ENCODE measurements around the gene CD81. TPM values are rescaled to one million over a fixed set of nuclear protein-coding genes. Genes with fewer than 3 reads are reported as not detected.
"Not testable (repeated sequence)": the region's sequence is repeated elsewhere in the genome, so short reads cannot be mapped to it uniquely, and the experiment has no call there.

The CD81 gene
- total RNA-seq, 1 experiment from 2014 or later, result 296 TPM

- H3K27me3 ChIP-seq (ENCODE audit: insufficient read depth, low read length), result no peaks in the 10 kb centered on the region
- H3K4me3 ChIP-seq (replicated peaks in 1 of 2; ENCODE audit: low read depth in 1 of 2, low read length in 2 of 2), result no peak overlapping the region
- no peaks in the 10 kb centered on the region for H3K9me3 ChIP-seq (ENCODE audit: control insufficient read depth in 1 of 2, insufficient read depth in 1 of 2, low read depth in 1 of 2, low read length in 2 of 2)
- H3K4me2 ChIP-seq (ENCODE audit: low read length), result no peak overlapping the region
- no peaks in the 10 kb centered on the region for H3K79me2 ChIP-seq (ENCODE audit: insufficient read depth, low read length)
- no TSS peak for BruUV-seq (replicated peaks)
- no peak overlapping the region for H2AFZ ChIP-seq (ENCODE audit: low read depth, low read length, poor library complexity, severe bottlenecking)
- ATAC-seq (no peak), DNase-seq (ENCODE audit: low read depth, low spot score) (no peak)
- POLR2A ChIA-PET, result no interaction called here
- CTCF ChIA-PET, result no interaction called here
- TF ChIP-seq SIN3A (IDR thresholded peaks at IDR 0.05; ENCODE audit: low read depth) (no peak), ELF1 (IDR thresholded peaks at IDR 0.05; ENCODE audit: borderline replicate concordance, low read depth) (no peak), JUND (IDR thresholded peaks at IDR 0.05) (no peak), CBX3 (IDR thresholded peaks at IDR 0.05; ENCODE audit: low read depth) (no peak), ZFX (IDR thresholded peaks at IDR 0.05) (no peak), YY1 (IDR thresholded peaks at IDR 0.05; ENCODE audit: extremely low read depth, insufficient replicate concordance, low read depth, low read length) (no peak), POLR2AphosphoS5 (IDR thresholded peaks at IDR 0.05; ENCODE audit: low read depth, low read length) (no peak), EZH2phosphoT487 (IDR thresholded peaks at IDR 0.05; ENCODE audit: borderline replicate concordance) (no peak), FOSL1 (IDR thresholded peaks at IDR 0.05; ENCODE audit: low read depth) (no peak), CEBPB (IDR thresholded peaks at IDR 0.05; ENCODE audit: low read depth) (no peak), ZNF274 (IDR thresholded peaks at IDR 0.05; ENCODE audit: low read depth, low read length) (no peak), SP1 (IDR thresholded peaks at IDR 0.05; ENCODE audit: low read depth) (no peak), EGR1 (IDR thresholded peaks at IDR 0.05; ENCODE audit: low read depth) (no peak), RAD21 (IDR thresholded peaks at IDR 0.05; ENCODE audit: low read depth) (no peak)
- TF ChIP-seq, protein P1, sequence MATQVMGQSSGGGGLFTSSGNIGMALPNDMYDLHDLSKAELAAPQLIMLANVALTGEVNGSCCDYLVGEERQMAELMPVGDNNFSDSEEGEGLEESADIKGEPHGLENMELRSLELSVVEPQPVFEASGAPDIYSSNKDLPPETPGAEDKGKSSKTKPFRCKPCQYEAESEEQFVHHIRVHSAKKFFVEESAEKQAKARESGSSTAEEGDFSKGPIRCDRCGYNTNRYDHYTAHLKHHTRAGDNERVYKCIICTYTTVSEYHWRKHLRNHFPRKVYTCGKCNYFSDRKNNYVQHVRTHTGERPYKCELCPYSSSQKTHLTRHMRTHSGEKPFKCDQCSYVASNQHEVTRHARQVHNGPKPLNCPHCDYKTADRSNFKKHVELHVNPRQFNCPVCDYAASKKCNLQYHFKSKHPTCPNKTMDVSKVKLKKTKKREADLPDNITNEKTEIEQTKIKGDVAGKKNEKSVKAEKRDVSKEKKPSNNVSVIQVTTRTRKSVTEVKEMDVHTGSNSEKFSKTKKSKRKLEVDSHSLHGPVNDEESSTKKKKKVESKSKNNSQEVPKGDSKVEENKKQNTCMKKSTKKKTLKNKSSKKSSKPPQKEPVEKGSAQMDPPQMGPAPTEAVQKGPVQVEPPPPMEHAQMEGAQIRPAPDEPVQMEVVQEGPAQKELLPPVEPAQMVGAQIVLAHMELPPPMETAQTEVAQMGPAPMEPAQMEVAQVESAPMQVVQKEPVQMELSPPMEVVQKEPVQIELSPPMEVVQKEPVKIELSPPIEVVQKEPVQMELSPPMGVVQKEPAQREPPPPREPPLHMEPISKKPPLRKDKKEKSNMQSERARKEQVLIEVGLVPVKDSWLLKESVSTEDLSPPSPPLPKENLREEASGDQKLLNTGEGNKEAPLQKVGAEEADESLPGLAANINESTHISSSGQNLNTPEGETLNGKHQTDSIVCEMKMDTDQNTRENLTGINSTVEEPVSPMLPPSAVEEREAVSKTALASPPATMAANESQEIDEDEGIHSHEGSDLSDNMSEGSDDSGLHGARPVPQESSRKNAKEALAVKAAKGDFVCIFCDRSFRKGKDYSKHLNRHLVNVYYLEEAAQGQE (IDR thresholded peaks at IDR 0.05; ENCODE audit: low read depth), result no peak
- no peaks in the 10 kb centered on the region for H4K20me1 ChIP-seq (ENCODE audit: insufficient read depth)
- RAD21 ChIA-PET (ENCODE audit: low non-redundant PET in 1 of 2, low total read pairs in 2 of 2, uncharacterized antibody in 2 of 2, unreplicated experiment in 2 of 2), result no interaction called here
- H3K27ac ChIP-seq (ENCODE audit: low read depth, low read length), result no peak overlapping the region
- intact Hi-C loops (cut with micrococcal nuclease), result no loop called here
- H3K9ac ChIP-seq (ENCODE audit: low read length), result no peak overlapping the region
- no peaks in the 10 kb centered on the region for H3K9me2 ChIP-seq (ENCODE audit: insufficient read depth)
- H3K36me3 ChIP-seq (ENCODE audit: control insufficient read depth in 1 of 2, insufficient read depth in 2 of 2, low read length in 2 of 2), result no peaks in the 10 kb centered on the region
- H3K4me1 ChIP-seq (ENCODE audit: control insufficient read depth in 1 of 2, insufficient read depth in 2 of 2, low read length in 2 of 2), result peaks cover 0 to 3% of the 10 kb centered on the region in 2 experiments; a peak in 1 of 4 replicates
These were observed 19.9 kb upstream of the CD81 start for GRCh38 chr11:2357246-2357645.

- H3K9ac ChIP-seq (ENCODE audit: low read length); H4K20me1 ChIP-seq (ENCODE audit: insufficient read depth); CTCF ChIA-PET; H3K36me3 ChIP-seq (ENCODE audit: control insufficient read depth in 1 of 2, insufficient read depth in 2 of 2, low read length in 2 of 2); H3K4me3 ChIP-seq (replicated peaks in 1 of 2; ENCODE audit: low read depth in 1 of 2, low read length in 2 of 2); H3K9me2 ChIP-seq (ENCODE audit: insufficient read depth); BruUV-seq (replicated peaks); H3K79me2 ChIP-seq (ENCODE audit: insufficient read depth, low read length); H3K27ac ChIP-seq (ENCODE audit: low read depth, low read length); H3K9me3 ChIP-seq (ENCODE audit: control insufficient read depth in 1 of 2, insufficient read depth in 1 of 2, low read depth in 1 of 2, low read length in 2 of 2); H3K27me3 ChIP-seq (ENCODE audit: insufficient read depth, low read length); ATAC-seq; intact Hi-C loops (cut with micrococcal nuclease); H3K4me1 ChIP-seq (ENCODE audit: control insufficient read depth in 1 of 2, insufficient read depth in 2 of 2, low read length in 2 of 2); DNase-seq (ENCODE audit: low read depth, low spot score); POLR2A ChIA-PET; H3K4me2 ChIP-seq (ENCODE audit: low read length); RAD21 ChIA-PET (ENCODE audit: low non-redundant PET in 1 of 2, low total read pairs in 2 of 2, uncharacterized antibody in 2 of 2, unreplicated experiment in 2 of 2); H2AFZ ChIP-seq (ENCODE audit: low read depth, low read length, poor library complexity, severe bottlenecking): not testable (repeated sequence)
These were observed 19.5 kb upstream of the CD81 start for GRCh38 chr11:2357651-2358050.

All from HCT116 (cell line).